HepG2 (cell line): ENCODE data around the gene ETNK1. TPM values are rescaled to one million over a fixed set of nuclear protein-coding genes. Genes with fewer than 3 reads are reported as not detected.

Source experiments
- DBP ChIP-seq: sonication (generic); formaldehyde crosslinking; IDR thresholded peaks from 2 replicates; pipeline ENCODE4 v1.4.0; 2020; ENCODE audit warnings: missing genetic modification reagents; ENCODE audit errors: not compliant biosample characterization
- E2F2 ChIP-seq: sonication (generic); formaldehyde crosslinking; IDR thresholded peaks from 2 replicates; pipeline ENCODE4 v1.4.0; 2020; ENCODE audit warnings: missing genetic modification reagents, borderline replicate concordance
- HDAC1 ChIP-seq: sonication (generic); formaldehyde crosslinking; IDR thresholded peaks from 2 replicates; pipeline ENCODE4 v1.5.1; 2020; ENCODE audit warnings: mild to moderate bottlenecking, missing genetic modification reagents
- HNRNPLL ChIP-seq: fragments of 200-400 bp; formaldehyde crosslinking; IDR thresholded peaks from 2 replicates; pipeline ENCODE4 v1.6.1; 2017; ENCODE audit warnings: mild to moderate bottlenecking, low read depth, low read length; ENCODE audit not compliant: poor library complexity, severe bottlenecking
- KIAA2018 ChIP-seq: sonication (generic); formaldehyde crosslinking; IDR thresholded peaks from 2 replicates; pipeline ENCODE4 v1.5.0; 2020; ENCODE audit warnings: mild to moderate bottlenecking, missing genetic modification reagents, borderline replicate concordance
- LCORL ChIP-seq, 2 experiments: fragments of 450-650 bp in 1 of 2; sonication (generic) in 1 of 2; formaldehyde crosslinking in 1 of 2; IDR thresholded peaks; 2 replicates each; pipeline versions ENCODE4 v1.5.0 to v1.6.1; 2017 to 2020; ENCODE audit warnings: antibody characterized with exemption in 1 of 2, missing genetic modification reagents in 1 of 2
- PREB ChIP-seq: sonication (generic); formaldehyde crosslinking; IDR thresholded peaks from 2 replicates; pipeline ENCODE4 v1.4.0; 2020; ENCODE audit warnings: missing genetic modification reagents
- RNF2 ChIP-seq: fragments of 450-650 bp; conservative IDR thresholded peaks from 2 replicates; pipeline ENCODE4 v1.6.1; 2016; ENCODE audit warnings: low read depth
- ZNF18 ChIP-seq: sonication (generic); formaldehyde crosslinking; IDR thresholded peaks from 2 replicates; pipeline ENCODE4 v1.8.0; 2022; ENCODE audit warnings: mild to moderate bottlenecking, missing genetic modification reagents; ENCODE audit not compliant: insufficient replicate concordance
- ZNF333 ChIP-seq: sonication (generic); formaldehyde crosslinking; IDR thresholded peaks from 2 replicates; pipeline ENCODE4 v1.4.0; 2020; ENCODE audit warnings: mild to moderate bottlenecking, missing genetic modification reagents, borderline replicate concordance
- ZNF709 ChIP-seq: sonication (generic); formaldehyde crosslinking; IDR thresholded peaks from 2 replicates; pipeline ENCODE4 v1.5.0; 2020; ENCODE audit warnings: mild to moderate bottlenecking, missing genetic modification reagents
- ZNF883 ChIP-seq: sonication (generic); formaldehyde crosslinking; IDR thresholded peaks from 2 replicates; pipeline ENCODE4 v1.5.1; 2020; ENCODE audit warnings: mild to moderate bottlenecking, missing genetic modification reagents; ENCODE audit errors: not compliant biosample characterization
- ZSCAN25 ChIP-seq: sonication (generic); formaldehyde crosslinking; IDR thresholded peaks from 2 replicates; pipeline ENCODE4 v1.8.0; 2022; ENCODE audit warnings: mild to moderate bottlenecking, missing genetic modification reagents
- polyA plus RNA-seq, 8 experiments: library from polyadenylated mRNA; depleted of rRNA in 3 of 8; stranded (reverse) in 7 of 8; unstranded in 1 of 8; fragments of >200 nt; fragmentation: Illumina TruSeq in 4 of 8; extraction: Trizol in 4 of 8; gene quantifications; 2 replicates each; pipeline versions ENCODE4 v1.2.1 to v1.2.3, GENCODE V29; 2011 to 2016; ENCODE audit warnings: low read depth in 4 of 8, missing spikeins in 1 of 8, mixed read lengths in 1 of 8; ENCODE audit not compliant: insufficient read depth in 1 of 8
- total RNA-seq, 5 experiments: library from RNA; depleted of rRNA; stranded (reverse); fragments of >200 nt; fragmentation: Illumina TruSeq; extraction: Trizol; gene quantifications; 2 replicates each; pipeline ENCODE4 v1.2.3, GENCODE V29; 2016; ENCODE audit warnings: low read depth in 1 of 5

ETNK1 gene
- total and polyA plus RNA-seq, 2 of the 13 experiments (the other 11 are each of a cell fraction or from before 2014, with no cell fraction given) = 14.4 to 55.7 TPM

GRCh38 chr12:22624870-22625761, at the start of gene ETNK1 (continued):
- TF ChIP-seq KIAA2018 (CRISPR knock-in tag) = no peak
- peak; percentile 72 for TF ChIP-seq HNRNPLL
- peak; percentile 85; the same call in 1 of the 2 replicates for TF ChIP-seq E2F2 (CRISPR knock-in tag)
- TF ChIP-seq PREB (CRISPR knock-in tag) = 0 out of 2 replicates have a peak, but pooled peaks have one; percentile 76
- peak; percentile 83 for TF ChIP-seq ZNF18 (CRISPR knock-in tag)
- TF ChIP-seq LCORL (IDR thresholded peaks at IDR 0.05) = no peak
- peak; percentile 74 for TF ChIP-seq LCORL (CRISPR knock-in tag; IDR thresholded peaks at IDR 0.05)
- no peak; the same call in 1 of the 2 replicates for TF ChIP-seq ZSCAN25 (CRISPR knock-in tag)
- TF ChIP-seq RNF2 = peak; percentile 59; the same call in 1 of the 2 replicates
- peak; percentile 43 for TF ChIP-seq ZNF883 (CRISPR knock-in tag)
- TF ChIP-seq HDAC1 (CRISPR knock-in tag) = peak; percentile 80
- TF ChIP-seq ZNF709 (CRISPR knock-in tag) = peak; percentile 99
- peak; percentile 81; the same call in 1 of the 2 replicates for TF ChIP-seq ZNF333 (CRISPR knock-in tag)
- TF ChIP-seq DBP (CRISPR knock-in tag) = no peak
